Adrenal gland (tissue), 12 donors: ENCODE results near the gene SDK1. TPM values are rescaled to one million over a fixed set of nuclear protein-coding genes. Genes with fewer than 3 reads are reported as not detected.
"Not testable (repeated sequence)": the region's sequence is repeated elsewhere in the genome, so short reads cannot be mapped to it uniquely, and the experiment has no call there.

Source experiments
- DNase-seq, 7 donors: peaks; one replicate each; pipeline ENCODE4 v3.0.0-alpha.2; 2019 to 2020
- H3K27ac ChIP-seq, 5 donors: fragments of 200-600 bp; sonication (generic) in 4 of 5; 1 replicate in 3 of 5; 2 replicates in 2 of 5; pipeline versions ENCODE4 v1.5.1 to v1.8.0; 2016 to 2020; ENCODE audit warnings: mild to moderate bottlenecking in 1 of 5
- H3K27me3 ChIP-seq: fragments of 200-600 bp; 2 replicates; pipeline ENCODE4 v1.8.0; 2021
- H3K36me3 ChIP-seq, 2 donors: fragments of 200-600 bp; replicated peaks in 1 of 2; 1 replicate in 1 of 2; 2 replicates in 1 of 2; pipeline versions ENCODE4 v1.5.1 to v1.8.0; 2018 to 2022
- H3K4me1 ChIP-seq, 2 donors: fragments of 200-600 bp; replicated peaks in 1 of 2; 1 replicate in 1 of 2; 2 replicates in 1 of 2; pipeline versions ENCODE4 v1.5.1 to v1.8.0; 2018 to 2021
- H3K4me3 ChIP-seq, 4 donors: fragments of 200-600 bp; sonication (generic) in 3 of 4; one replicate each; pipeline ENCODE4 v1.5.1; 2016 to 2018
- H3K9me3 ChIP-seq, 3 donors: fragments of 200-600 bp; sonication (generic) in 1 of 3; replicated peaks in 1 of 3; 1 replicate in 2 of 3; 2 replicates in 1 of 3; pipeline versions ENCODE4 v1.5.1 to v1.8.0; 2016 to 2021
- CTCF ChIP-seq, 6 experiments: fragments of 450-650 bp in 4 of 6; fragments of 200-600 bp in 2 of 6; sonication (generic) in 1 of 6; IDR thresholded peaks; 1 replicate in 5 of 6; 2 replicates in 1 of 6; pipeline versions ENCODE4 v1.5.1 to v1.8.0; 2016 to 2021; ENCODE audit warnings: antibody characterized with exemption in 6 of 6, mild to moderate bottlenecking in 2 of 6, moderate library complexity in 1 of 6
- POLR2A ChIP-seq, 2 donors: fragments of 450-650 bp; IDR thresholded peaks; one replicate each; pipeline ENCODE4 v1.6.1; 2017; ENCODE audit warnings: antibody characterized with exemption in 2 of 2, mild to moderate bottlenecking in 2 of 2, moderate library complexity in 1 of 2
- WGBS, 4 donors: extraction: QIAGEN DNeasy Blood & Tissue Kit in 2 of 4; methylation state at CpG; one replicate each; pipeline versions ENCODE4 v1.1.5 to v1.1.7; 2013 to 2017; 5-methylcytosine and 5-hydroxymethylcytosine counted together
- intact Hi-C, 2 donors: fragments of 100-400 bp; cut with DNase I; formaldehyde crosslinking; loops; one replicate each; pipeline versions ENCODE4 v1.14.1 to v1.15.0; 2022 to 2023
- polyA plus RNA-seq, 3 donors: library from polyadenylated mRNA; stranded (reverse); fragments of 200-250 nt in 2 of 3; fragments of 350-450 nt in 1 of 3; fragmentation: Illumina TruSeq in 1 of 3; extraction: RNeasy Lipid Tissue Mini Kit (QIAGEN cat#74804) in 1 of 3; gene quantifications; one replicate each; pipeline ENCODE4 v1.2.3, GENCODE V29; 2013 to 2014
- total RNA-seq, 9 donors: library from RNA; depleted of rRNA in 4 of 9; stranded (reverse); fragments of >200 nt in 4 of 9; fragments of 120-200 nt in 1 of 9; fragmentation: NEBNext Ultra II Directional in 1 of 9; extraction: Animal tissue kit (Norgen Biotek cat#: 25700) in 1 of 9; gene quantifications; one replicate each; pipeline versions ENCODE4 v1.1.0 to v1.2.4, GENCODE V29; 2013 to 2023
- donor health status: healthy with polysubstance abuse.
- donor health status: Bipolar disorder and iron deficiency.
- donor health status: DM: yes; HTN: yes; CAD: no.
- donor health status: DM: no; HTN: no; CAD: no.
- donor health status: DM: no; HTN: no; CAD: no.
- donor health status: DM: yes; HTN: yes; CAD: no.

SDK1 gene
- total and polyA plus RNA-seq, 12 donors = 0.50 to 3.6 (median 1.5) TPM

DNA sequence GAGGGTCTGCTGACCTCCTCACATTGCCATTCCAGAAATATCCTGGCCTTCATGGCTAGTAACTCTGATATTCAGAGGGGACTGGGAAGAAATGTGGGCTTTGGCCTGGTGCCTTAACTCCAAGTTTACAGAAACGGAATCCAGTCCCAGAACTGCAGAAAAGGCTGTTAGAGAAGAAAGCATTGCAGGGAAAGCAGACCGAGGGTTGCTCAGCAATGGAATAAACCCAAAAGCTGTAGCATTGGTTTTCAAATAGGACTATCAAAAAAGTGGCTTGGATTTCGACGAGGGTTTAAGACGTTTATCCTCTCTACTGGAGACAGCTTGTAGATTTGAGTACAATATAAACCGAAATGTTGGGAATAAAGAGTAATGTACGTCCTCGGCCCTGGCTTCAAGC is 955.2 kb downstream of the SDK1 start:
- no peak for TF ChIP-seq CTCF (IDR thresholded peaks at IDR 0.05)
- no peak for TF ChIP-seq POLR2A (IDR thresholded peaks at IDR 0.05)
- WGBS, 4 donors = 50 to 64% (median 56%) methylated on average over 8 of the region's 8 CpGs
- Histone ChIP-seq H3K4me1 (no peaks in the 10 kb centered on the region), H3K36me3 (no peaks in the 10 kb centered on the region), H3K4me3 (no peak overlapping the region), H3K27ac (no peak overlapping the region), H3K9me3 (no peaks in the 10 kb centered on the region), H3K27me3 (no peaks in the 10 kb centered on the region)
- no peak for DNase-seq
- intact Hi-C loops = no loop called here

GRCh38 chr7:4257146-4258111 is 956.4 kb downstream of the SDK1 start:
- TF ChIP-seq CTCF (IDR thresholded peaks at IDR 0.05) (no peak), POLR2A (IDR thresholded peaks at IDR 0.05) (no peak)
- no peaks in the 10 kb centered on the region for H3K27me3 ChIP-seq
- H3K4me3 ChIP-seq = no peak overlapping the region
- no peaks in the 10 kb centered on the region for H3K36me3 ChIP-seq
- no peak for DNase-seq
- no peak overlapping the region for H3K27ac ChIP-seq
- no peaks in the 10 kb centered on the region for H3K4me1 ChIP-seq
- WGBS, 4 donors = 79 to 87% (median 82%) methylated on average over 15 of the region's 15 CpGs
- H3K9me3 ChIP-seq = no peaks in the 10 kb centered on the region
- intact Hi-C loops = no loop called here

- H3K4me3 ChIP-seq, H3K27ac ChIP-seq, H3K4me1 ChIP-seq, DNase-seq, H3K9me3 ChIP-seq, intact Hi-C loops, H3K36me3 ChIP-seq, H3K27me3 ChIP-seq: not testable (repeated sequence)
- 84 to 87% (median 85%) methylated on average over 9 to 15 of the region's 15 CpGs for WGBS, 4 donors
Measured at GRCh38 chr7:4260116-4260515, 959.1 kb downstream of the SDK1 start.

GRCh38 chr7:4260867-4261600 is 960.0 kb downstream of the SDK1 start:
- WGBS, 4 donors = 43 to 59% (median 49%) methylated on average over 12 to 19 of the region's 19 CpGs
- no peak for TF ChIP-seq POLR2A (IDR thresholded peaks at IDR 0.05)
- TF ChIP-seq CTCF (IDR thresholded peaks at IDR 0.05) = no peak
- Histone ChIP-seq H3K9me3 (no peaks in the 10 kb centered on the region), H3K27me3 (no peaks in the 10 kb centered on the region), H3K27ac (no peak overlapping the region), H3K4me3 (no peak overlapping the region), H3K4me1 (no peaks in the 10 kb centered on the region), H3K36me3 (no peaks in the 10 kb centered on the region)
- intact Hi-C loops = no loop called here
- DNase-seq = no peak
